ENCODE results near the gene SLC24A3. TPM values are rescaled to one million over a fixed set of nuclear protein-coding genes. Genes with fewer than 3 reads are reported as not detected.

Gene SLC24A3
- total and polyA plus RNA-seq, 2 experiments from 2014 or later: 0.48 to 1.7 TPM

GRCh38 chr20:19531446-19531845 lies 319.0 kb downstream of the SLC24A3 start:
- Histone ChIP-seq H3K79me2 (no peaks in the 10 kb centered on the region), H4K20me1 (ENCODE audit: insufficient read depth, poor library complexity, severe bottlenecking) (no peaks in the 10 kb centered on the region), H3K4me2 (no peak overlapping the region), H3K4me1 (ENCODE audit: insufficient read depth) (no peaks in the 10 kb centered on the region), H3K27ac (no peak overlapping the region), H3K4me3 (no peak overlapping the region), H3K9me3 (ENCODE audit: low read depth) (no peaks in the 10 kb centered on the region), H3K9me2 (replicated peaks; ENCODE audit: insufficient read depth) (no peaks in the 10 kb centered on the region), H3K36me3 (replicated peaks; ENCODE audit: insufficient read depth, low read depth) (no peaks in the 10 kb centered on the region), H2AFZ (no peak overlapping the region), H3K27me3 (no peaks in the 10 kb centered on the region)
- TF ChIP-seq CTCF (IDR thresholded peaks at IDR 0.05; ENCODE audit: poor library complexity): no peak
- TF ChIP-seq EZH2phosphoT487 (IDR thresholded peaks at IDR 0.05; ENCODE audit: low read depth, severe bottlenecking, unreplicated experiment): no peak
- TF ChIP-seq EZH2 (IDR thresholded peaks at IDR 0.05; ENCODE audit: borderline replicate concordance): no peak
- DNase-seq (ENCODE audit: low spot score): no peak
- 94% methylated on average over 5 of the region's 5 CpGs for whole genome bisulfite sequencing (ENCODE audit: low lambda C conversion rate, missing lambda C conversion rate)

- H4K20me1 ChIP-seq (ENCODE audit: insufficient read depth, poor library complexity, severe bottlenecking): no peaks in the 10 kb centered on the region
- H3K27me3 ChIP-seq: no peaks in the 10 kb centered on the region
- no peak overlapping the region for H3K27ac ChIP-seq
- no peaks in the 10 kb centered on the region for H3K9me3 ChIP-seq (ENCODE audit: low read depth)
- no peak overlapping the region for H3K4me2 ChIP-seq
- WGBS (ENCODE audit: low lambda C conversion rate, missing lambda C conversion rate): 89% methylated on average over 3 of the region's 3 CpGs
- H3K79me2 ChIP-seq: no peaks in the 10 kb centered on the region
- H2AFZ ChIP-seq: no peak overlapping the region
- H3K4me3 ChIP-seq: no peak overlapping the region
- no peaks in the 10 kb centered on the region for H3K36me3 ChIP-seq (replicated peaks; ENCODE audit: insufficient read depth, low read depth)
- no peak for TF ChIP-seq CTCF (IDR thresholded peaks at IDR 0.05; ENCODE audit: poor library complexity)
- no peak for TF ChIP-seq EZH2phosphoT487 (IDR thresholded peaks at IDR 0.05; ENCODE audit: low read depth, severe bottlenecking, unreplicated experiment)
- TF ChIP-seq EZH2 (IDR thresholded peaks at IDR 0.05; ENCODE audit: borderline replicate concordance): no peak
- H3K9me2 ChIP-seq (replicated peaks; ENCODE audit: insufficient read depth): no peaks in the 10 kb centered on the region
- H3K4me1 ChIP-seq (ENCODE audit: insufficient read depth): no peaks in the 10 kb centered on the region
- DNase-seq (ENCODE audit: low spot score): no peak
Measured at GRCh38 chr20:19538556-19538955, 326.1 kb downstream of the SLC24A3 start.

GRCh38 chr20:19539191-19539590 lies 326.7 kb downstream of the SLC24A3 start:
- DNase-seq (ENCODE audit: low spot score): no peak
- Histone ChIP-seq H3K4me3 (no peak overlapping the region), H3K27me3 (no peaks in the 10 kb centered on the region), H3K4me1 (ENCODE audit: insufficient read depth) (no peaks in the 10 kb centered on the region), H3K4me2 (no peak overlapping the region), H3K9me3 (ENCODE audit: low read depth) (no peaks in the 10 kb centered on the region), H3K36me3 (replicated peaks; ENCODE audit: insufficient read depth, low read depth) (no peaks in the 10 kb centered on the region), H3K9me2 (replicated peaks; ENCODE audit: insufficient read depth) (no peaks in the 10 kb centered on the region), H3K27ac (no peak overlapping the region), H4K20me1 (ENCODE audit: insufficient read depth, poor library complexity, severe bottlenecking) (no peaks in the 10 kb centered on the region), H2AFZ (no peak overlapping the region), H3K79me2 (no peaks in the 10 kb centered on the region)
- WGBS (ENCODE audit: low lambda C conversion rate, missing lambda C conversion rate): 58% methylated on average over 4 of the region's 4 CpGs
- TF ChIP-seq EZH2 (IDR thresholded peaks at IDR 0.05; ENCODE audit: borderline replicate concordance) (no peak), EZH2phosphoT487 (IDR thresholded peaks at IDR 0.05; ENCODE audit: low read depth, severe bottlenecking, unreplicated experiment) (no peak), CTCF (IDR thresholded peaks at IDR 0.05; ENCODE audit: poor library complexity) (no peak)

GRCh38 chr20:19540392-19540791 lies 327.9 kb downstream of the SLC24A3 start:
- no peak overlapping the region for H3K4me3 ChIP-seq
- H3K4me1 ChIP-seq (ENCODE audit: insufficient read depth): no peaks in the 10 kb centered on the region
- 56% methylated on average over 7 of the region's 7 CpGs for WGBS (ENCODE audit: low lambda C conversion rate, missing lambda C conversion rate)
- no peak overlapping the region for H3K4me2 ChIP-seq
- no peaks in the 10 kb centered on the region for H3K27me3 ChIP-seq
- no peak overlapping the region for H2AFZ ChIP-seq
- no peaks in the 10 kb centered on the region for H3K9me3 ChIP-seq (ENCODE audit: low read depth)
- no peaks in the 10 kb centered on the region for H3K36me3 ChIP-seq (replicated peaks; ENCODE audit: insufficient read depth, low read depth)
- H4K20me1 ChIP-seq (ENCODE audit: insufficient read depth, poor library complexity, severe bottlenecking): no peaks in the 10 kb centered on the region
- TF ChIP-seq CTCF (IDR thresholded peaks at IDR 0.05; ENCODE audit: poor library complexity) (no peak), EZH2 (IDR thresholded peaks at IDR 0.05; ENCODE audit: borderline replicate concordance) (no peak), EZH2phosphoT487 (IDR thresholded peaks at IDR 0.05; ENCODE audit: low read depth, severe bottlenecking, unreplicated experiment) (no peak)
- no peak for DNase-seq (ENCODE audit: low spot score)
- no peaks in the 10 kb centered on the region for H3K9me2 ChIP-seq (replicated peaks; ENCODE audit: insufficient read depth)
- H3K27ac ChIP-seq: no peak overlapping the region
- H3K79me2 ChIP-seq: no peaks in the 10 kb centered on the region
